Ishikawa (cell line): Measurements from ENCODE around the gene CUL3.

Experiments used
- EP300 ChIP-seq: IDR thresholded peaks from 2 replicates; pipeline ENCODE4 v1.6.1; 2012; ENCODE audit warnings: borderline replicate concordance
- NFIC ChIP-seq: IDR thresholded peaks from 2 replicates; pipeline ENCODE4 v1.6.1; 2012
- RAD21 ChIP-seq: IDR thresholded peaks from 2 replicates; pipeline ENCODE4 v1.6.1; 2012; ENCODE audit warnings: low read depth
- TEAD4 ChIP-seq: IDR thresholded peaks from 2 replicates; pipeline ENCODE4 v1.6.1; 2012
- TF ChIP-seq, protein P1 (sequence below): IDR thresholded peaks from 2 replicates; pipeline ENCODE4 v1.6.1; 2012
- TF ChIP-seq, protein P2 (sequence below): IDR thresholded peaks from 2 replicates; pipeline ENCODE4 v1.6.1; 2012

- no peak for TF ChIP-seq EP300
- TF ChIP-seq RAD21: no peak
- no peak for TF ChIP-seq NFIC
- TF ChIP-seq, protein P1, sequence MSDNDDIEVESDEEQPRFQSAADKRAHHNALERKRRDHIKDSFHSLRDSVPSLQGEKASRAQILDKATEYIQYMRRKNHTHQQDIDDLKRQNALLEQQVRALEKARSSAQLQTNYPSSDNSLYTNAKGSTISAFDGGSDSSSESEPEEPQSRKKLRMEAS: no peak
- TF ChIP-seq, protein P2, sequence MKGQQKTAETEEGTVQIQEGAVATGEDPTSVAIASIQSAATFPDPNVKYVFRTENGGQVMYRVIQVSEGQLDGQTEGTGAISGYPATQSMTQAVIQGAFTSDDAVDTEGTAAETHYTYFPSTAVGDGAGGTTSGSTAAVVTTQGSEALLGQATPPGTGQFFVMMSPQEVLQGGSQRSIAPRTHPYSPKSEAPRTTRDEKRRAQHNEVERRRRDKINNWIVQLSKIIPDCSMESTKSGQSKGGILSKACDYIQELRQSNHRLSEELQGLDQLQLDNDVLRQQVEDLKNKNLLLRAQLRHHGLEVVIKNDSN: no peak
- TF ChIP-seq TEAD4: no peak
These were observed 71.2 kb downstream of the CUL3 start for GRCh38 chr2:224513991-224514390.
